ENCODE measurements around the gene NUP153. TPM values are rescaled to one million over a fixed set of nuclear protein-coding genes. Genes with fewer than 3 reads are reported as not detected.

NUP153 gene
- total RNA-seq: 29.8 and 37.8 TPM in 2 replicates

GRCh38 chr6:17706580-17707370, at the start of gene NUP153:
TSS of gene NUP153 (minus strand) at chr6:17706925. CDS start at chr6:17706387, 538 bp downstream.

GRCh38 chr6:17599877-17600526, 106.7 kb downstream of the NUP153 start, which contains the start of gene FAM8A1:
TSS of gene FAM8A1 (plus strand) at chr6:17600302. CDS start at chr6:17600410, 108 bp downstream.

Small RNA genes lying within 50 kb of the gene (small RNA-seq; reads per million reads assigned to genes)
- gene RF00019: not detected
- 1.9 reads per million, percentile 77 among the genes with 10 or more reads in this experiment for gene RNA5SP204
- gene RNU6-190P: not detected
- not detected for gene SUMO2P13

Other genes starting within 250 kb of the NUP153 start
- 9.0 and 13.9 TPM in 2 replicates for gene FAM8A1, start 106.6 kb downstream of the NUP153 start, total RNA-seq